Gastroesophageal sphincter (tissue), 4 donors: Measurements from ENCODE around the gene PDZD2. TPM values are rescaled to one million over a fixed set of nuclear protein-coding genes. Genes with fewer than 3 reads are reported as not detected.

Source experiments
- ATAC-seq: fragments of 150-250 bp; one replicate; pipeline ENCODE4 v1.9.1; 2016; ENCODE audit warnings: mild to moderate bottlenecking, moderate library complexity
- H3K27ac ChIP-seq, 4 donors: fragments of 200-600 bp; sonication (generic) in 3 of 4; 1 replicate in 3 of 4; 2 replicates in 1 of 4; pipeline ENCODE4 v1.5.1; 2016 to 2019
- H3K27me3 ChIP-seq: fragments of 200-600 bp; sonication (generic); one replicate; pipeline ENCODE4 v1.5.1; 2019
- H3K36me3 ChIP-seq, 2 donors: fragments of 200-600 bp; sonication (generic); one replicate each; pipeline ENCODE4 v1.5.1; 2019; ENCODE audit warnings: control low read depth in 1 of 2
- H3K4me1 ChIP-seq, 3 donors: fragments of 200-600 bp; sonication (generic); 1 replicate in 2 of 3; 2 replicates in 1 of 3; pipeline ENCODE4 v1.5.1; 2016 to 2019; ENCODE audit warnings: control low read depth in 2 of 3
- H3K4me3 ChIP-seq, 2 donors: fragments of 200-600 bp; sonication (generic); one replicate each; pipeline ENCODE4 v1.5.1; 2019; ENCODE audit warnings: mild to moderate bottlenecking in 1 of 2, moderate library complexity in 1 of 2
- H3K9me3 ChIP-seq, 3 donors: fragments of 200-600 bp; sonication (generic); one replicate each; pipeline ENCODE4 v1.5.1; 2017 to 2019; ENCODE audit warnings: control low read depth in 2 of 3
- CTCF ChIP-seq, 4 experiments: fragments of 200-600 bp in 2 of 4; fragments of 450-650 bp in 2 of 4; sonication (generic) in 1 of 4; IDR thresholded peaks; one replicate each; pipeline ENCODE4 v1.5.1; 2017 to 2019; ENCODE audit warnings: antibody characterized with exemption in 4 of 4, mild to moderate bottlenecking in 2 of 4, moderate library complexity in 2 of 4
- EP300 ChIP-seq: sonication (generic); formaldehyde crosslinking; IDR thresholded peaks from one replicate; pipeline ENCODE4 v1.6.1; 2017; ENCODE audit warnings: antibody characterized with exemption, mild to moderate bottlenecking
- POLR2A ChIP-seq, 2 donors: fragments of 450-650 bp; IDR thresholded peaks; one replicate each; pipeline ENCODE4 v1.6.1; 2017; ENCODE audit warnings: antibody characterized with exemption in 2 of 2, mild to moderate bottlenecking in 2 of 2, moderate library complexity in 1 of 2
- POLR2AphosphoS5 ChIP-seq: sonication (generic); formaldehyde crosslinking; IDR thresholded peaks from one replicate; pipeline ENCODE4 v1.6.1; 2017; ENCODE audit warnings: antibody characterized with exemption
- WGBS, 2 donors: methylation state at CpG; one replicate each; pipeline ENCODE4 v1.1.5; 2018; ENCODE audit warnings: low coverage in 1 of 2; 5-methylcytosine and 5-hydroxymethylcytosine counted together
- total RNA-seq, 4 donors: library from RNA; depleted of rRNA; stranded (reverse); fragments of >200 nt; gene quantifications; one replicate each; pipeline ENCODE4 v1.1.0, GENCODE V29; 2016

Gene PDZD2
- total RNA-seq, 4 donors from 2014 or later, result 8.6 to 19.4 (median 14.0) TPM

GRCh38 chr5:32082701-32083100, 443.8 kb downstream of the PDZD2 start:
- Histone ChIP-seq H3K36me3 (peaks cover 0 to 7% of the 10 kb centered on the region in 2 donors), H3K9me3 (no peaks in the 10 kb centered on the region), H3K4me3 (no peak overlapping the region), H3K27me3 (no peaks in the 10 kb centered on the region), H3K4me1 (no peaks in the 10 kb centered on the region), H3K27ac (no peak overlapping the region)
- ATAC-seq, result no peak
- no peak for TF ChIP-seq POLR2AphosphoS5
- TF ChIP-seq EP300, result no peak
- TF ChIP-seq CTCF (IDR thresholded peaks at IDR 0.05), result no peak
- TF ChIP-seq POLR2A (IDR thresholded peaks at IDR 0.05), result no peak
- 59 to 64% methylated on average over 4 of the region's 4 CpGs for WGBS, 2 donors

- Histone ChIP-seq H3K4me3 (no peak overlapping the region), H3K27ac (no peak overlapping the region), H3K27me3 (no peaks in the 10 kb centered on the region), H3K36me3 (peaks cover 0 to 20% of the 10 kb centered on the region in 2 donors), H3K4me1 (no peaks in the 10 kb centered on the region), H3K9me3 (no peaks in the 10 kb centered on the region)
- no peak for TF ChIP-seq EP300
- TF ChIP-seq CTCF (IDR thresholded peaks at IDR 0.05), result no peak
- 55 to 80% methylated on average over 4 to 8 of the region's 10 CpGs for WGBS, 2 donors
- ATAC-seq, result peak; percentile 42
Measured at GRCh38 chr5:32083981-32084430, 445.1 kb downstream of the PDZD2 start.

- no peak for TF ChIP-seq CTCF (IDR thresholded peaks at IDR 0.05)
- TF ChIP-seq EP300, result no peak
- no peak for TF ChIP-seq POLR2AphosphoS5
- TF ChIP-seq POLR2A (IDR thresholded peaks at IDR 0.05), result no peak
- no peak for ATAC-seq
- Histone ChIP-seq H3K27me3 (no peaks in the 10 kb centered on the region), H3K4me3 (no peak overlapping the region), H3K36me3 (peaks cover 0 to 37% of the 10 kb centered on the region in 2 donors), H3K27ac (no peak overlapping the region), H3K9me3 (no peaks in the 10 kb centered on the region), H3K4me1 (no peaks in the 10 kb centered on the region)
- 82 to 89% methylated on average over 3 to 6 of the region's 24 CpGs for whole genome bisulfite sequencing, 2 donors
Measured at GRCh38 chr5:32087086-32088082, 448.5 kb downstream of the PDZD2 start.

GRCh38 chr5:32088214-32088613, 449.3 kb downstream of the PDZD2 start:
- TF ChIP-seq POLR2AphosphoS5 (no peak), CTCF (IDR thresholded peaks at IDR 0.05) (no peak), EP300 (no peak), POLR2A (IDR thresholded peaks at IDR 0.05) (no peak)
- H3K27me3 ChIP-seq, result no peaks in the 10 kb centered on the region
- H3K36me3 ChIP-seq, result peaks cover 0 to 37% of the 10 kb centered on the region in 2 donors
- no peak for ATAC-seq
- WGBS, 2 donors, result 70 to 88% methylated on average over 2 to 6 of the region's 12 CpGs
- H3K27ac ChIP-seq, result no peak overlapping the region
- no peaks in the 10 kb centered on the region for H3K9me3 ChIP-seq
- peaks cover 0 to 5% (median 3%) of the 10 kb centered on the region in 3 donors for H3K4me1 ChIP-seq
- no peak overlapping the region for H3K4me3 ChIP-seq
